Stimulated activated CD8-positive, alpha-beta memory T cell treated with anti-CD3 and anti-CD28 coated beads, Interleukin-4, amount 100 ng/mL, for 4 hours (primary cell): Measurements from ENCODE around the gene GPRC5A.
"Not testable (repeated sequence)": the region's sequence is repeated elsewhere in the genome, so short reads cannot be mapped to it uniquely, and the experiment has no call there.

Source experiments
- DNase-seq, 2 donors: peaks; one replicate each; pipeline ENCODE4 v3.0.0-alpha.2; 2020; ENCODE audit warnings: low read depth in 2 of 2, low spot score in 1 of 2

GPRC5A gene

GRCh38 chr12:12891080-12891880 is at the start of gene GPRC5A:
Gene GPRC5A, plus strand, starts transcription at chr12:12891562. Its CDS starts 16,688 bp downstream, at chr12:12908250.
- no peak for DNase-seq

GRCh38 chr12:12845794-12846243 is 45.5 kb upstream of the GPRC5A start:
- no peak for DNase-seq

- DNase-seq, result not testable (repeated sequence)
Measured at GRCh38 chr12:12846780-12847179, 44.6 kb upstream of the GPRC5A start.

- no peak for DNase-seq
Measured at GRCh38 chr12:12853435-12853834, 37.9 kb upstream of the GPRC5A start.

GRCh38 chr12:12859690-12860089 is 31.7 kb upstream of the GPRC5A start:
- DNase-seq, result no peak

- DNase-seq, result no peak
Measured at GRCh38 chr12:12864243-12864642, 27.1 kb upstream of the GPRC5A start.

GRCh38 chr12:12868477-12869235 is 22.7 kb upstream of the GPRC5A start:
- DNase-seq, result no peak

- no peak for DNase-seq
Measured at GRCh38 chr12:12870465-12870864, 20.9 kb upstream of the GPRC5A start.

GRCh38 chr12:12871587-12872138 is 19.7 kb upstream of the GPRC5A start:
- no peak for DNase-seq

- no peak for DNase-seq
Measured at GRCh38 chr12:12872139-12872933, 19.0 kb upstream of the GPRC5A start.

GRCh38 chr12:12872934-12873275 is 18.5 kb upstream of the GPRC5A start:
- no peak for DNase-seq

- no peak for DNase-seq
Measured at GRCh38 chr12:12874029-12874428, 17.3 kb upstream of the GPRC5A start.

- DNase-seq, result not testable (repeated sequence)
Measured at GRCh38 chr12:12875301-12875700, 16.1 kb upstream of the GPRC5A start.

- no peak for DNase-seq
Measured at GRCh38 chr12:12877153-12877768, 14.1 kb upstream of the GPRC5A start.

- no peak for DNase-seq
Measured at GRCh38 chr12:12877781-12878455, 13.4 kb upstream of the GPRC5A start.

GRCh38 chr12:12880537-12880936 is 10.8 kb upstream of the GPRC5A start:
- no peak for DNase-seq

GRCh38 chr12:12881151-12881909 is 10.0 kb upstream of the GPRC5A start:
- no peak for DNase-seq

GRCh38 chr12:12882288-12882687 is 9.1 kb upstream of the GPRC5A start:
- DNase-seq, result no peak

- no peak for DNase-seq
Measured at GRCh38 chr12:12883369-12884001, 7.9 kb upstream of the GPRC5A start.
